GM18526 (cell line): ENCODE data around the gene RNF224.

ENCODE experiments used
- POLR2A ChIP-seq: IDR thresholded peaks from 3 replicates; pipeline ENCODE4 v1.6.1; 2011; ENCODE audit not compliant: insufficient read length; ENCODE audit errors: extremely low read depth

Gene RNF224

DNA sequence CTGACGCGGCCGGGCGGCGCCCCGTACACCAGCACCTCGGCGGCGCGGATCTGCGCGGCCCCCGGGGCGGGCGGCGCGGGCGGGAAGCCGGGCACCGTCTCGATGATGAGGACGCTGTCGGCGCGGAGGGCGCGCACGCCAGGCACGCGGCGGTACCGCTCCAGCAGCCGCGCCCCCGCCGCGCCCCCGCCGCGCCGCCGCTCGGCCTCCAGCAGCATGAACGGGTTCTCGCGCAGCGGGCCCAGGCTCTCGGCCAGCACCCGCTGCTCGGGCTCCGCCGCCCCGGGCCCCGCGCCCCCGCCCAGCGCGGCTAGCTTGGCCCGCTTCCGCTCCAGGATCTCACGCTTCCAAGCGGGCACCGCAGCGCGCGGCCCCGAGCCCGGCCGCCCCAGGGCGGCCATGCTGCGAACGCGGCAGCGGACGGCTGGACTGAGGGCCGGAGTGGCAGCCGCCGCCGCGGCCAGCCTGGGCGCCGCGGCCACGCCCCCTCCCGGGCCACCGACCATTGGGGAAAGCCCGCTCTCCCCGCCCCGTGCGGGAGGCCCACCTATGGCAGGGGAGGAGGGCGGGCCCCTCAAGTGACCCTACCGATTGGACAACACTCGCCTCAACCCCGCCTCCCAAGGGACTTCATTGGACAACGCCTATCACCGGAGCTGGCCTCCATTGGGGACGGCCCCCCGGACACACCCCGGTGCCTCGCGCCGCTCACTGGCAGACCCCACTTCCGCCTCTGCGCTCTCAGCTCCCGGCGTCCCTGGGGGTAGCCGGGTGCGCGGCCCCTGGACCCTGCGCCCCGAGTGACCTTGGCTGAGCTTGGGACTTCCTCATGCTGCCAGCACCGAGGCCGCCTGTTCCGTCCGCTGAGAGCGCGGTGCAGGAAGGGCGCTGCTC is 26.7 kb upstream of the RNF224 start, which contains the start of gene TPRN:
TSS of gene TPRN (minus strand) at position 431 of the 894 bp plus-strand sequence. CDS start at position 401, 30 bp downstream.
- peak; percentile 94 for TF ChIP-seq POLR2A

DNA sequence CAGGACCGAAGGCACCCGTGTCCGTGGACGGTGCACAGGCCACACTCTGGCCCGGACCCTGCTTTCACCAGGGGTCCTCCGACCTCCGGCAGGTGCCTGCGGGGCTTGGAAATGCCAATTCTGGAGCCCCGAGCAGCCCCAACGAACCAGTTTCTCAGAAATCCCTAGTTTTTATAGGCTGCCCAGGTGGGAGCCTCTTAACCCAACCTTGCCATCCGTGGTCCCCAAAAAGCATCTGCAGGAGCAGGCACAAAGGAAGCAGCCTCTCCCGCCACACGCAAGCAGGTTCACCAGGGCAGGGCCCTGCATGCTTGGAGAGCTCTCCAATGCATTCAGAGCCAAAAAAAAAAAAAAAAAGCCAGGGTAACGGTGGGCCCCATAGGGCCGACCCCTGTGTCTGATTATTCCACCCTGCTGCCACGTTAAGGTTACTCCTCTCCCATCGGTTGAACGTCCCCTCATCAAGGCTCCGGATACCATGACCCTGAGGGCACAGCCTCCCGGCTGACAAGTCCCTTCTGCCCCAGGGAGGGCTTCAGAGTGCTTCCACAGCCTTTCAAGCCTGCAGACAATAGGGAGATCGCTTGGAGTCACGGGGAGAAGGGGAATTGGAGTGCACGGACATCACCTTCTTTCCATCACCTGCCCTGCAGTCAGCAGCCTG is 26.0 kb upstream of the RNF224 start:
- TF ChIP-seq POLR2A: no peak

DNA sequence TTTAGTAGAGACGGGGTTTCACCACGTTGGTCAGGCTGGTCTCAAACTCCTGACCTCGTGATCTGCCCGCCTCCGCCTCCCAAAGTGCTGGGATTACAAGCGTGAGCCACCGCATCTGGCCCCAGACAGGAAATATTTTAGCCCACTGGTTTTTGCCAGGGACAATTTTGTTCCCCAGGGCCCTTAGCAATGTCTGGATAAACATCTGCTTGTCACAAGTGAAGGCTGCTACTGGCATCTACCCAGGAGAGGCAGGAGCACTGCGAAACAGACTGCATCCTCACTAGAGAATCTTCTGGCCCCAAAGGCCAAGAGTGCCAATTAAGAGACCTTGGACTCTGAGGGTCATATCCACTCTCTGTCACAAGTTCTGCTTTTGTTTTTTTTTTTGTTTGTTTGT is 24.3 kb upstream of the RNF224 start:
- TF ChIP-seq POLR2A: no peak

DNA sequence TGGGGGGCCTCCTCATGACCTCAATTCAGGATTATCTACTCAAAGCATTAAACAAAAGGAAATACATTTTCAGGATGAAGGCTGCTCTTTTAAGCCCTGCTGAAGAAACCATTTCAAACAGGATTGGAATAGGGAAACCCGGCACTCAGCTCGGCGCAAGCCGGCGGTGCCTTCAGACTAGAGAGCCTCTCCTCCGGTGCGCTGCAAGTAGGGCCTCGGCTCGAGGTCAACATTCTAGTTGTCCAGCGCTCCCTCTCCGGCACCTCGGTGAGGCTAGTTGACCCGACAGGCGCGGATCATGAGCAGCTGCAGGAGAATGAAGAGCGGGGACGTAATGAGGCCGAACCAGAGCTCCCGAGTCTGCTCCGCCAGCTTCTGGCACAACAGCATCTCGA is 22.6 kb upstream of the RNF224 start:
- TF ChIP-seq POLR2A: no peak

DNA sequence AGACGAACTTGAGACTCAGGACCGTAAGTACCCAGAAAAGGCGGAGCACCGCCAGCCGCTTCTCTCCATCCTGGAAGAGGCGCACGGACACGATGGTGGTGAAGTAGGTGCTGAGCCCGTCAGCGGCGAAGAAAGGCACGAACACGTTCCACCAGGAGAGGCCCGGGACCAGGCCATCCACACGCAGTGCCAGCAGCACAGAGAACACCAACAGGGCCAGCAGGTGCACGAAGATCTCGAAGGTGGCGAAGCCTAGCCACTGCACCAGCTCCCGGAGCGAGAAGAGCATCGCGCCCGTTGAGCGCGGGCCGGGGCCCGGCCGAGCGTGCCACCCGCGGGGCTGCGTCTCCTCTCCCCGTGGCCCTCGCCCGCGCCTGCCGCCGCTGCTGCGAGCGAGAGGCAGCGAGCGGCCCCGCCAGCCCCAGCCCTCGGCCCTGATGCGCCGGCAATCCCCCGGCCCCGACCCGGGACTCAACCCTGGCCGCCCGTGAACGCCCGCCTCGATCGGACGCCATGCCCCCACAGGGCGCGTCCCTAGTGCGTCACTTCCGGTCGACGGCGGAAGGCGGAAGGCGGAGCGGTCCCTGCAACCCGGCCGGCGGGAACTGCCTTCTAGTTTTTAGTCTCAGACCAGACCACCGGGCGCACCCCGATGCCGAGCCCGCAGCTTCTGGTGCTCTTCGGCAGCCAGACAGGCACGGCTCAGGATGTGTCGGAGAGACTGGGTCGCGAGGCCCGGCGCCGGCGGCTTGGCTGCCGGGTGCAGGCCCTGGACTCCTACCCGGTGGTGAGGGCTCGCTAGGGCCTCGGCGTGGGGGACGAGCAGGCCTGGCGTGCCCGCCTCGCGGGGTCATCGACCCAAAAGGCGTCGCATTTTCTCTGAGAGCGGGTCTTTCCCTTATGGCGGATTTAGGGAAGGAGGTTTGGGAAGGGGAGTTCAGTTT is 21.9 kb upstream of the RNF224 start, which contains the start of the genes NDOR1 and TMEM203:
TSS of gene NDOR1 (plus strand) at position 575 of the 944 bp plus-strand sequence. CDS start at position 653, 78 bp downstream.
TSS of gene TMEM203 (minus strand) at position 523 of the 944 bp plus-strand sequence. CDS start at position 289, 234 bp downstream.
- peak; percentile 93 for TF ChIP-seq POLR2A

DNA sequence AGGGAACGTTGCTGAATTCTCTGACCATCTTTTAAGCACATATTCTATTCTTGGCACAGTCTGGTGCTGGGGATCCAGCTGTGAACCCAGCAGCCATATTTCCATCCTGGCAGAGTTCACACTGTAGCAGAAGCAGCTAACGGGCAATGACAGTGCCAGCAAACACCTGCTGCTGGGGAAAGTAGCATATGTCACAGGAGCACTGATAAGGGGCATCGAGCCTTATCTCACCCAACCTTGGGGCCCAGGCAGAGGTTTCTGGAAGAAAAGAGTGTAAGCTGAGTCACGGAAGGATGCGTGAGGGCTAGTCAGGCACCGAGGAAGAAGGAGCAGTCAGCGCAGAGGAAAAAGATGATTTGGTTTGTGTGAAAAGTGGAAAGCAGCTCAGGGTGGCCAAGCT is 20.7 kb upstream of the RNF224 start:
- TF ChIP-seq POLR2A: no peak

DNA sequence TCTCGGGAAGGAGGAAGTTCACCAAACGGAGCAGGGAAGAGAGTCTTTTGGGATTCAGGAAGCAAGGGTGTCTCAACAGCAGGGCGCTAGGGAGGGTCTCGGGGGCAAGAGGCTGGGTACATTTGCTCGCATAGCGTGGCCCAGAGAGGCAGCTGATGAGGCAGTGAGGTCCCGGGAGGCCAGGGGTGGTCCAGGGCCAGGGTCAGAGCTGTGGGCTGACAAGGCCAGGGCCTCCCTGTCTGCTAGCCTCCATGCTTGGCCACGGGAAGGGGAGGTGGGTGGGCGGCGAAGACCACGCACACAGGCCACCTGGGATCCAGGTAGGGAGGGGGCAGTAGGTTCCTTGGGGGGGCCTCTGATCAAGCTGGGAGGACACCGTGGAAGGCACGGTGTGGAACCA is 15.8 kb upstream of the RNF224 start:
- peak; percentile 20 for TF ChIP-seq POLR2A

DNA sequence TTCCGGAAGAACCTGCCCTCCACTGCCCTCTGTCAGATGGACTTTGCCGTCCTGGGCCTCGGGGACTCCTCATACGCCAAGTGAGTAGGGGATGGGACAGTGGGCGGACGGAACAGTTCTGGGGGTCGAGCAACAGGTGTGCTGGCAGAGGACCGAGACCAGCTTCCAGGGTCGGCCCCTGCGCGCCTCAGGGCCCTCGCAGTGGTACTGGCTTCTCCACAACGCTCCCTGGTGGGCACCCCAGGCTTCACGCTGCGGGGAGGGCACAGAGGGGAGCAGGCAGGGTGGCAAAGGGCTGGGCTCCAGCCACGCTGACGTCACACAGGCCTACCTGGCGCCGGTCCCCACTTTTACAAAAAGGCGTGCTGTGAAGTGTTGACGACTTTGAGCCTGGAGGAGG is 14.8 kb upstream of the RNF224 start:
- no peak for TF ChIP-seq POLR2A

DNA sequence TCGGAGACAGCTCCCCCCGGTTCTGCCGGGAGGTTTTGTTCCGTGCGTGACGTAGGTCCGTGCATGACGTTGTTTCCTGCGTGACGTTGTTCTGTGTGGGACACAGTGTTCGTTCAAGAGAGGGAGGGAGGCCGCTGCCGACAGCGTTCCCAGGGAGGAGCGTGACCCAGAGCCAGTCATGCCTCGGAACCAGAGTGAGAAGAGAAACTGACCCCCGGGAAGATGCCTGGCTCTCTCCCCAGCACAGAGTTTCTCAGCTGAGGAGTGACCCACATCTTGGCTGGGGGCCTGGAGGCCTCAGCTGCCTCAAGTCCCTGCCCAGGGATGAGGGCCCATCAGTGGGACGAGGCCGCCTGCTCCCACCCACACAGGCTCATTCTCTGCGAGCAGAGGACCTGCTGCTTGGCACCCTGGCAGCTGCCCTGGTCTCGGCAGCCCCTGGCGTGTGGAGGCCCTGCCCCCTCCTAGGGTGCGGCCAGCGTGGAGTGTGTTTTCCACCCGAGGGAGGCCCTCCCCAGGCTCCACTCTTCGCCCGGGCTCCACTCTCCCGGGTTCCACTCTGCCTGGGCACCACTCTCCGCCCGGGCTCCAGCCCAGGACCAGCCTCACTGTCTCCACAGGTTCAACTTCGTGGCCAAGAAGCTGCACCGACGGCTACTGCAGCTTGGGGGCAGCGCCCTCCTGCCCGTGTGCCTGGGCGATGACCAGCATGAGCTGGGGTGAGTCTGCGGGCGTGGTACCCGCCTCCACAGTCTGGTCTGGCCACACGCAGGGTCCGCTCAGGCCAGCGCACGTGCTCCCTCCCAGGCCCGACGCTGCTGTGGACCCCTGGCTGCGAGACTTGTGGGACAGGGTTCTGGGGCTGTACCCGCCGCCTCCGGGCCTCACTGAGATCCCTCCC is 13.9 kb upstream of the RNF224 start:
- no peak for TF ChIP-seq POLR2A

DNA sequence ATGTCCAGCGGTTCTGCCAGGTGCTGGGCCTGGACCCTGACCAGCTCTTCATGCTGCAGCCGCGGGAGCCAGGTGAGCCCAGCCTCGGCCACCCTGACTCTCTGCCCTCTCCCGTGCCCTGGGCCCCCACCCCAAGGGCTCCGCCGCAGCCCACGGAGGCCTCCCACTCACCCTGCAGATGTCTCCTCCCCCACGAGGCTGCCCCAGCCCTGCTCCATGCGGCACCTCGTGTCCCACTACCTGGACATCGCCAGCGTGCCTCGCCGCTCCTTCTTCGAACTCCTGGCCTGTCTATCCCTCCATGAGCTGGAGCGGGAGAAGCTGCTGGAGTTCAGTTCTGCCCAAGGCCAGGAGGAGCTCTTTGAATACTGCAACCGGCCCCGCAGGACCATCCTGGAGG is 12.7 kb upstream of the RNF224 start:
- TF ChIP-seq POLR2A: no peak

DNA sequence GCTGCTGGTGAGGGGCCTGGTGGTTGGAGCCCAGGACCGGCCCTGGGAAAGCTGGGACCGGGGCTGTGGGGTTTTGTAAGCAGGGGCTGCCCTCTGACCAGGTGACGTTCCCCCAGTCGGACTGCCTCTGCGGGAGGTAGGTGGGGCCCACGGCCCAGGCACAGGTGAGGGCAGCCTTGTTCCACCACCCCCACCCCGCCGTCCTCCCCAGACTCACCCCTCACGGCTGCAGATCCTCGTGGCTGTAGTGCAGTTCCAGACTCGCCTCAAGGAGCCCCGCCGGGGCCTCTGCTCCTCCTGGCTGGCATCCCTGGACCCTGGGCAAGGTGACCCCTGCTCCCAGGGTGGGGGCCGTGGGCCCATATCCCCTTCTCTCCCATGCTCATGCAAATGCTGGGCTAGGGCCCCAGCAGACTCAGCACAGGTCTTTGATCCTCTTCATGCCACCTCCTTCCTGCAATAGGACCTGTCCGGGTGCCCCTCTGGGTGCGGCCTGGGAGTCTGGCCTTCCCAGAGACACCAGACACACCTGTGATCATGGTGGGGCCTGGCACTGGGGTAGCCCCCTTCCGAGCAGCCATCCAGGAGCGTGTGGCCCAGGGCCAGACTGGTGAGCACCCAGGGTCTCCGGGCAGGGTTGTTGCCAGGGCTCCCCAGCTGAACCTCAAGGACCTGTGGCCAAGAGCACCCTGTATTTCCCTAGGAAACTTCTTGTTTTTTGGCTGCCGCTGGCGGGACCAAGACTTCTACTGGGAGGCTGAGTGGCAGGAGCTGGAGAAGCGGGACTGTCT is 11.9 kb upstream of the RNF224 start:
- no peak for TF ChIP-seq POLR2A

DNA sequence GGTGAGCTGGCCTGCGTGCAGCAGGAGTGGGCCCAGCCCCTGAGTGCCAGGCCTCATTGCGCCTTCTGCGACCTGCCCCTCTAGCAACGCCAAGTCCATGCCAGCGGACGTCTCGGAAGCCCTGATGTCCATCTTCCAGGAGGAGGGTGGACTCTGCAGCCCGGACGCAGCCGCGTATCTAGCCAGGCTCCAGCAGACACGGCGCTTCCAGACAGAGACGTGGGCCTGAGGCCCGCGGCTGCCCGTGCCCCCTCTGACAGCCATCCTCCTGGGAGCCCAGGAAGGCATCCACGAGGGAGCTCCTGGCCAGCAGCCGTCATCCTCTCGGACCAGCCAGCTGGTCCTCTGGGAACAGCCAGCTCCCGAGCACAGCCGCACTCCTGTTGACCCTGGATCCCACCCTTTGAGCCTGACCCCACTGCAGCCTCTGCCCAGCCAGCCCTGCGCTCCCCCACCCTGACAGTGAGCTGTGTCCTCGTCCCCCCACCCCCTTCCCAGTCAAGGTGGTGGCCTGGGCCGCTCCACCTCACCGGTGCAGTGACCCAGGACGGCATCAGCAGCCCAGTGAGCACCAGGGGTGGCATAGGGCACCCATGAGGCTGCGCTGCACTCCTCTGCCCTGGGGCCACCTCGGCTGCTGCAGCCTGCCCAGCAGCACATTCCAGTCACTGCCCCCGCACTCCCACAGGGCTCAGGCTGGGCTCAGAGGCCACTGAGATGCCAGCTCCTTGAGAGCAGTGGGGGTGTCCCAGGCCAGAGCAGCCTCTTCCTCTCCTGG is 10.9 kb upstream of the RNF224 start:
- no peak for TF ChIP-seq POLR2A
